ENCODE measurements around the gene THBS3. TPM values are rescaled to one million over a fixed set of nuclear protein-coding genes. Genes with fewer than 3 reads are reported as not detected.
"Not testable (repeated sequence)": the region's sequence is repeated elsewhere in the genome, so short reads cannot be mapped to it uniquely, and the experiment has no call there.

THBS3 gene
- total RNA-seq, 1 donor, result 32.8 TPM

- no peak for TF ChIP-seq CTCF (IDR thresholded peaks at IDR 0.05; ENCODE audit: insufficient read depth, low read depth, low read length)
- no peak for DNase-seq (ENCODE audit: low read depth)
- H3K4me3 ChIP-seq (ENCODE audit: low read depth, low read length), result no peak overlapping the region
These were observed 39.1 kb downstream of the THBS3 start for GRCh38 chr1:155168456-155169210.

- H3K4me3 ChIP-seq (ENCODE audit: low read depth, low read length); DNase-seq (ENCODE audit: low read depth): not testable (repeated sequence)
These were observed 39.6 kb downstream of the THBS3 start for GRCh38 chr1:155168105-155168445.

- peak; percentile 86 for DNase-seq (ENCODE audit: low read depth)
- TF ChIP-seq CTCF (IDR thresholded peaks at IDR 0.05; ENCODE audit: insufficient read depth, low read depth, low read length), result peak; percentile 90
- no peak overlapping the region for H3K4me3 ChIP-seq (ENCODE audit: low read depth, low read length)
These were observed 40.3 kb downstream of the THBS3 start for GRCh38 chr1:155167166-155168104.

GRCh38 chr1:155166471-155167165, 41.1 kb downstream of the THBS3 start:
- peak; percentile 39 for DNase-seq (ENCODE audit: low read depth)
- H3K4me3 ChIP-seq (ENCODE audit: low read depth, low read length), result no peak overlapping the region
- TF ChIP-seq CTCF (IDR thresholded peaks at IDR 0.05; ENCODE audit: insufficient read depth, low read depth, low read length), result no peak

- no peak for DNase-seq (ENCODE audit: low read depth)
- TF ChIP-seq CTCF (IDR thresholded peaks at IDR 0.05; ENCODE audit: insufficient read depth, low read depth, low read length), result no peak
- H3K4me3 ChIP-seq (ENCODE audit: low read depth, low read length), result no peak overlapping the region
These were observed 41.6 kb downstream of the THBS3 start for GRCh38 chr1:155166051-155166470.

- not testable (repeated sequence) for DNase-seq (ENCODE audit: low read depth); H3K4me3 ChIP-seq (ENCODE audit: low read depth, low read length)
These were observed 43.1 kb downstream of the THBS3 start for GRCh38 chr1:155164625-155165024.

- H3K4me3 ChIP-seq (ENCODE audit: low read depth, low read length); DNase-seq (ENCODE audit: low read depth): not testable (repeated sequence)
These were observed 43.9 kb downstream of the THBS3 start for GRCh38 chr1:155163785-155164184.

GRCh38 chr1:155162631-155163030, 45.1 kb downstream of the THBS3 start:
- H3K4me3 ChIP-seq (ENCODE audit: low read depth, low read length); DNase-seq (ENCODE audit: low read depth): not testable (repeated sequence)
